HFFc6 (cell line): ENCODE results near the gene SCT. TPM values are rescaled to one million over a fixed set of nuclear protein-coding genes. Genes with fewer than 3 reads are reported as not detected.

Source experiments
- DNase-seq: peaks from one replicate; pipeline ENCODE4 v3.0.0-alpha.2; 2018
- H3K27ac Mint-ChIP-seq: 2 replicates; pipeline ENCODE4 v1.8.0; 2020; ENCODE audit warnings: mild to moderate bottlenecking, mixed read lengths
- H3K27me3 Mint-ChIP-seq: 2 replicates; pipeline ENCODE4 v1.8.0; 2021; ENCODE audit warnings: mild to moderate bottlenecking, moderate library complexity, mixed read lengths; ENCODE audit not compliant: insufficient read depth
- H3K36me3 Mint-ChIP-seq: 2 replicates; pipeline ENCODE4 v1.8.0; 2021; ENCODE audit warnings: low read depth, mixed read lengths
- H3K4me1 Mint-ChIP-seq: 2 replicates; pipeline ENCODE4 v1.8.0; 2020; ENCODE audit warnings: low read depth, mixed read lengths
- H3K4me3 Mint-ChIP-seq: 2 replicates; pipeline ENCODE4 v1.8.0; 2020; ENCODE audit warnings: mild to moderate bottlenecking, moderate library complexity, mixed read lengths
- H3K9me3 Mint-ChIP-seq: 2 replicates; pipeline ENCODE4 v1.8.0; 2020; ENCODE audit warnings: mild to moderate bottlenecking, mixed read lengths
- CTCF ChIP-seq: fragments of 200-600 bp; sonication (generic); IDR thresholded peaks from 2 replicates; pipeline ENCODE4 v1.5.0; 2021; ENCODE audit warnings: antibody characterized with exemption, mild to moderate bottlenecking
- total RNA-seq, 6 experiments: library from RNA; stranded (reverse); fragmentation: NEBNext Ultra II Directional; extraction: Animal tissue kit (Norgen Biotek cat#: 25700); gene quantifications; 2 replicates in 1 of 6; 3 replicates in 5 of 6; pipeline ENCODE4 v1.2.3, GENCODE V29; 2021

Gene SCT
- total RNA-seq, 6 experiments from 2014 or later = not detected

- Mint-ChIP-seq H3K4me3 (no peak overlapping the region; the same call in 1 of the 2 replicates), H3K4me1 (peaks cover 29% of the 10 kb centered on the region), H3K36me3 (peaks cover 11% of the 10 kb centered on the region), H3K9me3 (peaks cover 9% of the 10 kb centered on the region; the same call in 1 of the 2 replicates), H3K27ac (peak overlapping the region; percentile 59), H3K27me3 (peaks cover 21% of the 10 kb centered on the region)
- DNase-seq = no peak
- no peak for TF ChIP-seq CTCF
These were observed 1.1 kb upstream of the SCT start for GRCh38 chr11:628056-628455.

GRCh38 chr11:627308-627576, 261 bp upstream of the SCT start:
- DNase-seq = no peak
- Mint-ChIP-seq H3K9me3 (peaks cover 9% of the 10 kb centered on the region; the same call in 1 of the 2 replicates), H3K36me3 (peaks cover 11% of the 10 kb centered on the region), H3K4me1 (peaks cover 29% of the 10 kb centered on the region), H3K27me3 (peaks cover 18% of the 10 kb centered on the region), H3K27ac (no peak overlapping the region), H3K4me3 (no peak overlapping the region)
- TF ChIP-seq CTCF = no peak

- no peak for DNase-seq
- H3K4me3 Mint-ChIP-seq = no peak overlapping the region
- peaks cover 11% of the 10 kb centered on the region for H3K36me3 Mint-ChIP-seq
- H3K27ac Mint-ChIP-seq = no peak overlapping the region
- peaks cover 29% of the 10 kb centered on the region for H3K4me1 Mint-ChIP-seq
- TF ChIP-seq CTCF = no peak
- H3K9me3 Mint-ChIP-seq = peaks cover 9% of the 10 kb centered on the region; the same call in 1 of the 2 replicates
- H3K27me3 Mint-ChIP-seq = peaks cover 18% of the 10 kb centered on the region
These were observed 1.2 kb downstream of the SCT start for GRCh38 chr11:625636-626268.

DNA sequence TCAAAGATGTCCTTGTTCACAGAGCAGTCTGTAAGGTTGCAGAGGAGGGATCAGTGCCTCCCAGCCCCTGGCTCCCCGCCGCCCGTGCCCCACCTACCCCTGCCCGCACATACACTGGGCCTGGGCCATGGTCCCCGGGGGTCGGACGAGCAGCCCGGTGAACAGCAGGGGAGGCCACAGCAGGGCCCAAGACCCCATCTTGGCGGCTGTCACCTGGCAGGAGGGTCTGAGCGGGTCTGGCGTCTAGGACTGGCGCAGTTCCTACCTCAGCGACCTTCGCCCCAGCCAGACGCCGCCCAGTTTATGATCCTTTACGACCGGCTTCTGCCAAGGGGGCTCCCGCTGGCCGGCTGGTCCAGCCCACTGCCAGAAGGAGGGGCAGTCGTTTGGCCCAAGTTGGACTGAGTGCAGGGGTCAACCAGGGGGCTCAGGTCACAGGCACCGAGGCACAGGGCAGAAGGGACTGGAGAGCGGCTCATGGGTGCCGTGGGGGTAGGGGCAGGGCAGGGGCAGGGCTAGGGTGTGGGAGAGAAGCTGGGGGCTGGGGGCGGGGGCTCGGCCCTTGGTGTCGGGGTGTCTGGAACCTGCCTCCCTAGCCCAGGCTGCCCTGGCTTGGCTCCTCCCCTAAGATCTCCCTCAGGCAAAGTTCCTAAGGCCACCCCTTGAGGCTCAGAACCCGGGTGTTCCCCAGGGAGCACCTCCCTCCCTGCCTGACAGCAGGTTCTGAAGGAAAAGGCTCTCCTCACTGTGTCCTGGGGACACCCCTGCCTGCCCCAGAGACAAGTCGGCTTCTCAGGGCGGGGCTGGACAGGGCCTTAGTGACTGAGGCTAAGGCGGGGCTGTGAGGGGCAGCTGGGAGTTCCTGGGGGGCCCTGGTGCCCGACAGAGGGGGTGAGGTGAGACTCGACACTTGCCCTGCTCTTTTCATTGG, 2.0 kb downstream of the SCT start, which contains the start of gene CDHR5:
Gene CDHR5, minus strand, starts transcription at position 251 of the 931 bp plus-strand sequence. Its CDS starts 53 bp downstream, at position 198.
- Mint-ChIP-seq H3K4me3 (no peak within 1 kb of the TSS), H3K9me3 (peaks cover 9% of the 10 kb centered on the region; the same call in 1 of the 2 replicates), H3K27me3 (peaks cover 18% of the 10 kb centered on the region), H3K27ac (no peak within 1 kb of the TSS), H3K36me3 (peaks cover 11% of the 10 kb centered on the region), H3K4me1 (peaks cover 29% of the 10 kb centered on the region)
- TF ChIP-seq CTCF = no peak
- no peak for DNase-seq

- Mint-ChIP-seq H3K4me1 (peaks cover 25% of the 10 kb centered on the region), H3K27me3 (peaks cover 18% of the 10 kb centered on the region), H3K4me3 (no peak overlapping the region), H3K9me3 (peaks cover 9% of the 10 kb centered on the region; the same call in 1 of the 2 replicates), H3K27ac (no peak overlapping the region), H3K36me3 (peaks cover 11% of the 10 kb centered on the region)
- no peak for TF ChIP-seq CTCF
- peak; percentile 16 for DNase-seq
These were observed 2.8 kb downstream of the SCT start for GRCh38 chr11:623999-624704.
